GM21381 (cell line): ENCODE measurements around the gene FHOD3.

Experiments used
- ATAC-seq: cut with Tn5 transposase; IDR thresholded peaks from one replicate; pipeline ENCODE4 v1.9.1; 2021; ENCODE audit warnings: mild to moderate bottlenecking, moderate library complexity; ENCODE audit not compliant: unreplicated experiment

The FHOD3 gene

GRCh38 chr18:36297417-36298125, at the start of gene FHOD3:
Gene FHOD3 (plus strand): TSS chr18:36297713. CDS start chr18:36297836, 123 bp downstream.
- ATAC-seq = peak; percentile 63

DNA sequence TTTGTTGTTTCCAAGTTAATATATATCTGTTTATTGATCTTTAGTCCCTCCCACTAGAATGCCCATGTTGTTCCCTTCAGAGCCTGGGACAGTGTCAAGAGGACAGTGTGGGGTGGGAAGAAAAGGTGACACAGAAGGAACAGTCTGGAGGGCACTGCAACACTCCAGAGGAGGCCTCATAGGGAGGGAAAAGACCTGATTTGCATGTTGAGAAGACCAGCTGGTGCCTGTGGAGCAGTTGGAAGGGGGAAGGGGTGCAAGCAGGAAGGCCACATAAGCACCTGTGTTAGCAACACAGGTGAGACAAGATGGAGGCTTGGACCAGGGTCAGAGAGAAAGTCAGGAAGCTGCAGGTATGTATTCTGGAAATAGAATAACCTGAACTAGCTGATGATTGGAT, 48.1 kb upstream of the FHOD3 start:
- ATAC-seq = no peak

- no peak for ATAC-seq
These were observed 46.7 kb upstream of the FHOD3 start for GRCh38 chr18:36250827-36251226.

GRCh38 chr18:36255072-36255698, 42.3 kb upstream of the FHOD3 start:
- ATAC-seq = no peak

- no peak for ATAC-seq
These were observed 41.4 kb upstream of the FHOD3 start for GRCh38 chr18:36256094-36256493.

DNA sequence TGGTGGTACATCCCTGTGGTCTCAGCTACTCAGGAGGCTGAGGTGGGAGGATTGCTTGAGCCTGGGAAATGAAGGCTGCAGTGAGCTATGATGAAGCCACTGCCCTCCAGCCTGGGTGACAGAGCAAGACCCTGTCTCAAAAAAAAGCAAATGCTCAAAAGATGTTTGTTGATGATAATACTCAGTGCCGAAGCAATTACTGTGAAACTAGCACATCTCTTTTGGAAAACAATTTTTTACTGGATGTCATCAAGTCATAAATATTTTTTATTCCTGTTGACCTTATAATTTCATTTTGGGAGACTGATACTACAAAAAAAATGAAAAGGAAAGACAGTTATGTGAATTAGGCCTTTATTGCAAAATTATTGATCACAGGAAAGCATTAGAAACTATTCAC, 34.5 kb upstream of the FHOD3 start:
- no peak for ATAC-seq

DNA sequence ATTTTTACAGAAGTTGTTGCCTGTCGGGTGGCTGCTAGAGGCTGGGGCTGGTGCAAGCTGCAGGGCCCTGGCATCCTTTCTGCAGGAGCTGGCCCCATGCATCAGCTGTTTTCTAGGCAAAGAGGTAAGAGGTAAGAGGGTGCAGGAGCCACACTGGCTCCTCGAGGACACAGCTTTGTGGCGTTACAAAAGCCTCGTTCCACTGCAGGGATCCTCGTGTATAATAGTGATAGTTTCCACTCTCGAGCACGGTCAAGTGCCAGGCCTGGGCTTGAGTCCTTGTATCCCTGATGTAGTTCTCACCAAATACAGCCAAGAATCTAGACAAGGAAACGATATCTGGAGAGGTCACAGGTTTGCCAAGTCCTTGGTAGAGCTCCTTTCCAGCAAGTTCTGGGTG, 33.2 kb upstream of the FHOD3 start:
- no peak for ATAC-seq

DNA sequence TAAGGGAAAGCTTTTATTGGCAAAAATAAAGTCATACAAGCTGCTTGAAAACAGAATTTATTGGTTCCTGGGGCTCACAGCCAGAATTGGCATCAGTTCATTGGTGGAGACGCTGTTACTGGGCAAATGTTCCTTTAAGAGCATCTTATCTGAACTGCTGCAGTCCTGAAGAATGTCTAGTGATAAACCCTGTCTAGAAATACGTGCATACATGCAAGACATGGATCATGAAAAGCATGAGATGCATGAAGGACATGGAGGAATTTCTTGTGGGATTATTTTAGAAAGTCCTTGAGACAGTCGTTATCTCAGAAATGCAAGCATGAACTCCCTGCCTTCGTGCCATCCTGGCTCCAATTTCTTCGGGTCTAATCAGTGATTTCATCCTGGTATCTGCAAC, 32.5 kb upstream of the FHOD3 start:
- ATAC-seq = no peak

GRCh38 chr18:36269157-36269556, 28.4 kb upstream of the FHOD3 start:
- no peak for ATAC-seq

DNA sequence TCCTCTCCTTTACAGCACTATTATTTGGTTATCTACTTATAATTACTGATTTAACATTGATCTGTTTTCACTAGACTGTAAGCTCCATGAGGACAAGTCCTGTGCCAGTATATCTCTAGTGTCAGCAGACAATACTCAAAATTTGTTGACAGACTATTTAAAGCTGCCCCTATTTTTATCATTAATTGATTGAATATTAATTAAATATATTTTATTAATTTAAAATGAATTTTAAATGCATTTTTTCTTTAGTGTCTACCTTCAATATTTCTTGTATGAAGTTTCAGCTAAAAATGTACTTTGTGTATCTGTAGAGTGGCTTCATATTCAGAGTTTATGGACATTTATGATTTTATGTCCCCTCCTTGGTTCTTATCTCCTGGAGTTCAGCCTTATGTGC, 26.4 kb upstream of the FHOD3 start:
- no peak for ATAC-seq

DNA sequence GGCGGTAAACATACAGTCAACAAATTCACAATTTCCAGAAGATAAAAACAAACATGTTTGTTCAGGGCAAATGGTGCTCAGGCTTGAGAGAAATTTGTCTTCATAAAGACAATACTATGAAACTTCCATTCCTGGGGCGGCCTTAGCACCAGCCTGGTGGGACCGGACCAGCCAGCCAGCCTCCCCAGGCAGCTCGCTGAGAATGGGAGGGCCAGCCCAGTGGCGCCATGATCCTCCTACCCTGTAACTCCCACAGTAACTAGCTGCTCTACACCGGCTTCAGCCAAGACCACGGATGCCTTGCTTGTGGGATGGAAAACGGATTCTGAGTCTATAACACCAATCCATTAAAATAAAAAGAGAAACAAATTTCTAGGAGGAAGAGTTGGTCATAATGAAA, 24.2 kb upstream of the FHOD3 start:
- ATAC-seq = no peak

DNA sequence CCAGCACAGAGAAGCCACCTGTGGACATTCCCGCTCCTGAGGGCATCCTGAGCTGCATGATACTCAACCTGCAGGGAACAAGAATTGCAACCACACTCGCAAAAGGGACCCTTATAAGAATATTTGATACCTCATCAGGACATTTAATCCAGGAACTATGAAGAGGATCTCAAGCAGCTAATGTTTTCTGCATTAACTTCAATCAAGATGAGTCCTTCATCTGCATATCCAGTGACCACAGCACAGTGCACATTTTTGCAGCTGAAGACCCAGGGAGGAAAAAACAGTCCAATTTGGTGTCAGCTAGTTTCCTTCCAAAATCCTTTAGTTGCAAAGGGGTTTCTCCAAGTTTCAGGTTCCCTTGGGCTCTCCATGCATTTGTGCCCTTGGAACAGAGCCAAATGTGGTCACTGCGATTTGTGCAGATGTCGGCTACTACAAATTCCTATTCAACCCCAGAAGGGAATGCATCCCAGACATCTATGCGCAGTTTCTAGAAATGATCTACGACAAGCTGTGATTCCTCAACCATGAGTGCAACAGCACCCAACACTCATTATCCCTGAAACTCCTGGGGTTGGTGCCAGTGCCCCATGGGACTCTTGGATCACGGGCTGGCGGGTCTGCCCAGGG, 23.3 kb upstream of the FHOD3 start:
- ATAC-seq = no peak

DNA sequence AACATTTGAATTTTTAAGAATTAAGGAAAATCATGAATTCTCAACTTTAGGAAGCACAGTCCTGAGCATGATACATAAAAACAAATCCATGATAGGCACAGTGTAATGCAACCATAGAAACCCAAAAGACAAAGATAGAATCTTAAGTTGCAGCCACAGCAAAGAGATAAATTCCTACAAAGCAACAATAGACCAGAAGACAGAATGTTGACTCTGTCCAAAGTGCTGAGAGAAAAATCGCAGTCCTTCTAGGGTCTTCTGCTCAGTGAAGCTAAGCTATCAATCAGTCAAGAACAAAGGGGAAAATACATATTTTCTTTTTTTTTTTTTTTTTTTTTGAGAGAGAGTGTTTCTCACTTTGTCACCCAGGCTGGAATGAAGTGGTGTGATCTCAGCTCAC, 22.0 kb upstream of the FHOD3 start:
- no peak for ATAC-seq

DNA sequence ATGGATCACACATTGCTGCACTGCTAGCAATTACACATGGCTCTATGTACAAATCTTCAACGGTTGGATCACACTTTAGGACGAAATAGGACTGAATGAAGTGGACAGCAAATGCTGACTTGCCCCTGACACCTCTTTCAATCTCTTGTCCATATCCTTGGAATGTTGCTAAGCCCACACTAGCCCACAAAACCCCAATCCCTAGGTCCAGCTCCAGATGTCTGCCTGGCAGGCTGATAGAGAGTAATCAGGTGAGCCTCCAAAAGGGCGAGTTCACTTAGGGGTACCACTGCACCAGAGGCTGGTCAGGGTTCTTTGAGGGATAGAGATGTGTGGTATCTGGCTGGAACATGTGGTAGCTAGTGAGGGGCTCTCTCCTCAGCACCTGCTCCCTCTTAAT, 18.5 kb upstream of the FHOD3 start:
- ATAC-seq = no peak

- ATAC-seq = no peak
These were observed 15.6 kb upstream of the FHOD3 start for GRCh38 chr18:36281936-36282335.

GRCh38 chr18:36283448-36283847, 14.1 kb upstream of the FHOD3 start:
- ATAC-seq = no peak

GRCh38 chr18:36284268-36284667, 13.2 kb upstream of the FHOD3 start:
- ATAC-seq = no peak

DNA sequence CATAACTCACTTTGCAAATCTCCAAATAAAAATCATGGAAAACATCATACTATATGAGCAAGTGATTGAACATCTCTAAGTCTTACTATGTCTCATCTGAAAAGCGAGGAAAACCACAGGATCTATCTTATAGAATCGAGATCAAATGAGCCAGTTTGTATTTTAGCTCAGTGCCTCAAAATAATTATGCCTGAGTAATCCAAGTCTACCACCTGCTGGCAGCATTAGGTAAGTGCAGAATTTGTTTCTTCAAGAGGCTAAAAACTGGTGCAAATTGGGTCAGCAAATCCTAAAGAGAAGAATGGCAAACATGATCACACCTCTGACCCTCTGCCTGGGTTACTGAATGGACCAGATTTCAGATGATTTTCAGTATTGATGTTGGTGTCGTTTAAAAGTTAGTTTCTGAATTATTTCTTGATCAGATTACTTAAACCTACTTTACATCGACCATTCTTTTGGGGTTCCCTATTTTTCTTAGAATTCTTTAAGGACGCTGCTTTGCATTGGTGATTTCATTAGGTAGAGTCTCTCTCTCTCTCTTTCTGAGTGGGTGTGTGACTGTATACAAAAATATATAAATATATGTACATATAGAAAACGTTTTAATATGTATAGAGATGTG, 12.7 kb upstream of the FHOD3 start:
- no peak for ATAC-seq

DNA sequence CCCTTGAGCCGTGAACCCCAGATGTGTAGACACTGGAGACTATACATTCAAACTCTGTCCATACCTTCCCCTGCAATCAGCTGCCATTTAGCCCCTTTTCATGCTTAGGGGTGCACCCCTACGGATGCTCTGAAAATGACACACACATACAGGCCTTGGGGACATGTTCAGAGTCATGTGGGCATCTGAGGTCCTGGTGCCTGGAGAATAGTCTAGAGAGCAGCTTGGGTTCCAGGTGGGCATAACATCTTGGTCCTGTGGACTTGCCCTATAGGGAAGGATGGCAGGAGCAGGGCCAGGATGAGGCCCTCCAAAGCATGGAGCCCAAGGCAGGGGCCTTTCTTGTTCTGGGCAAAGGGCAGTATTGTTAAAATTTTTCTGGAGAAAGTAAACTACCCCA, 9.9 kb upstream of the FHOD3 start:
- no peak for ATAC-seq

- no peak for ATAC-seq
These were observed 8.8 kb upstream of the FHOD3 start for GRCh38 chr18:36288689-36289088.

DNA sequence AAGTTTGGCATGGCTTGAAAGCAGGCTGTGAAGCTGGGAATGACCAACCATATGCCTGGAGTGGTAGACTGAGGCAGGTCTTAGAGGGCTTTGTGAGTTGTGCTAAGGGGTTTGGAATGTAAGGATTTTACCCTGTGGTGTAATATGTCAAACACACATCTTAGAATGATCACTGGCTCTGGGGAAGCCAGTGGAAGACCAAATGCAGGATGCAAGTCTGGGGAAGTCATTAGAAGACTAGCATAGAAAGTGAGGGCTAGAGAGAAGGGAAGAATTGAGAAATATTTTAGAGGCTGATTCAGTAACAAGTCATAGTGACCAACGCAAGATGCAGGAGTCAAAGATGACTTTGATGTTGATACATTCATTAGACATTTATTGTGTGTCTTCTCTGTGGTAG, 3.5 kb upstream of the FHOD3 start:
- ATAC-seq = no peak

GRCh38 chr18:36295214-36295613, 2.3 kb upstream of the FHOD3 start:
- no peak for ATAC-seq
